K562 (cell line): ENCODE results near the gene DAPK2. TPM values are rescaled to one million over a fixed set of nuclear protein-coding genes. Genes with fewer than 3 reads are reported as not detected.

Experiments used
- ATAC-seq: fragments of 200-7000 bp; cut with Tn5 transposase; 3 replicates; pipeline ENCODE4 v1.9.1; 2020; ENCODE audit warnings: moderate library complexity
- BruUV-seq: library from RNA; stranded (reverse); fragments of 400-500 nt; replicated peaks from 2 replicates; lab custom pipeline; 2021; lab: Mats Ljungman, UMichigan
- CTCF ChIA-PET: fragments of 300-600 bp; formaldehyde crosslinking; extraction: SDS; loops from one replicate; lab custom pipeline; 2021; ENCODE audit warnings: low intra/inter-chr PET ratio; lab: Yijun Ruan, JAX
- POLR2A ChIA-PET: fragments of 300-600, 350-650 bp; sonication (Branson Sonifier 250); formaldehyde crosslinking; extraction: SDS; loops from one replicate; lab custom pipeline; 2021; ENCODE audit warnings: antibody characterized with exemption, inconsistent platforms; lab: Yijun Ruan, JAX
- DNase-seq, 4 experiments: peaks; one replicate each; pipeline versions ENCODE4 v3.0.0 to v3.0.0-alpha.2; 2011 to 2018; ENCODE audit warnings: low spot score in 3 of 4, mixed read lengths in 3 of 4; ENCODE audit errors: extremely low read depth in 1 of 4
- FAIRE-seq: peaks from 2 replicates; lab custom pipeline; 2011; peaks lifted over from hg19 to GRCh38; lab: Jason Lieb, UNC
- H2AFZ ChIP-seq: 2 replicates; pipeline ENCODE4 v1.6.0; 2011; ENCODE audit warnings: low read depth, low read length, control low read depth, inconsistent platforms
- H3K27ac ChIP-seq: fragments of 200-600 bp; 3 replicates; pipeline ENCODE4 v1.8.0; 2011; ENCODE audit warnings: low read depth, mild to moderate bottlenecking, control low read depth, inconsistent platforms, low read length, moderate library complexity, mixed read lengths; ENCODE audit errors: extremely low read depth
- H3K27me3 ChIP-seq, 2 experiments: fragments of 300-600 bp in 1 of 2; 2 replicates in 1 of 2; 3 replicates in 1 of 2; pipeline versions ENCODE4 v1.6.0 to v1.8.0; 2011; ENCODE audit warnings: inconsistent platforms in 2 of 2, low read length in 2 of 2, mild to moderate bottlenecking in 1 of 2, mixed read lengths in 1 of 2, moderate library complexity in 1 of 2; ENCODE audit not compliant: control insufficient read depth in 2 of 2, insufficient read depth in 2 of 2
- H3K36me3 ChIP-seq: fragments of 300-600 bp; 3 replicates; pipeline ENCODE4 v1.8.0; 2011; ENCODE audit warnings: mild to moderate bottlenecking, low read length, inconsistent platforms; ENCODE audit not compliant: control insufficient read depth, insufficient read depth
- H3K4me1 ChIP-seq, 2 experiments: fragments of 200-600 bp in 1 of 2; replicated peaks in 1 of 2; 2 replicates in 1 of 2; 3 replicates in 1 of 2; pipeline versions ENCODE4 v1.5.1 to v1.8.0; 2011; ENCODE audit warnings: inconsistent platforms in 2 of 2, low read length in 2 of 2, mild to moderate bottlenecking in 1 of 2, mixed read lengths in 1 of 2, moderate library complexity in 1 of 2; ENCODE audit not compliant: control insufficient read depth in 2 of 2, insufficient read depth in 2 of 2
- H3K4me2 ChIP-seq: 2 replicates; pipeline ENCODE4 v1.6.1; 2011; ENCODE audit warnings: low read length, control low read depth, inconsistent platforms, mixed read lengths; ENCODE audit not compliant: insufficient read depth
- H3K4me3 ChIP-seq: fragments of 200-600 bp; sonication (generic), shearing (Covaris generic); 2 replicates; pipeline ENCODE4 v1.5.1; 2016; ENCODE audit warnings: control low read depth, inconsistent platforms
- H3K79me2 ChIP-seq: fragments of 200-600 bp; 3 replicates; pipeline ENCODE4 v1.8.0; 2011; ENCODE audit warnings: low read length, inconsistent platforms; ENCODE audit not compliant: control insufficient read depth, insufficient read depth
- H3K9ac ChIP-seq, 2 experiments: 2 replicates each; pipeline versions ENCODE4 v1.6.0 to v1.6.1; 2011; ENCODE audit warnings: low read depth in 2 of 2, low read length in 2 of 2, control low read depth in 1 of 2, inconsistent platforms in 1 of 2, mild to moderate bottlenecking in 1 of 2, mixed read lengths in 1 of 2; ENCODE audit not compliant: insufficient read depth in 1 of 2
- H3K9me1 ChIP-seq: one replicate; pipeline ENCODE4 v1.6.0; 2011; ENCODE audit warnings: inconsistent platforms, mild to moderate bottlenecking, low read length, moderate library complexity; ENCODE audit not compliant: control insufficient read depth, insufficient read depth
- H3K9me3 ChIP-seq: replicated peaks from 2 replicates; pipeline ENCODE4 v1.5.1; 2011; ENCODE audit warnings: low read depth, low read length, inconsistent platforms; ENCODE audit not compliant: control insufficient read depth, insufficient read depth
- H4K20me1 ChIP-seq: replicated peaks from 2 replicates; pipeline ENCODE4 v1.6.1; 2011; ENCODE audit warnings: low read length, inconsistent platforms, mixed read lengths; ENCODE audit not compliant: control insufficient read depth, insufficient read depth
- ATF3 ChIP-seq, 2 experiments: fragments of 450-650 bp in 1 of 2; sonication (generic) in 1 of 2; formaldehyde crosslinking in 1 of 2; IDR thresholded peaks in 1 of 2; conservative IDR thresholded peaks in 1 of 2; 2 replicates each; pipeline versions ENCODE4 v1.6.1 to v1.8.1; 2016 to 2023; ENCODE audit warnings: mild to moderate bottlenecking in 2 of 2, moderate library complexity in 2 of 2, inconsistent platforms in 1 of 2, missing genetic modification reagents in 1 of 2
- ILK ChIP-seq: fragments of 450-650 bp; IDR thresholded peaks from 2 replicates; pipeline ENCODE4 v1.6.1; 2016; ENCODE audit warnings: missing genetic modification characterization, low read depth, mild to moderate bottlenecking, missing compliant biosample characterization, moderate library complexity, borderline replicate concordance
- WGBS: fragments of 100-300 bp; shearing (Covaris generic); methylation state at CpG from one replicate; pipeline ENCODE4 v1.1.6; 2016; ENCODE audit warnings: low coverage, mixed read lengths; ENCODE audit not compliant: insufficient coverage; ENCODE audit errors: missing lambda C conversion rate; 5-methylcytosine and 5-hydroxymethylcytosine counted together
- in situ Hi-C: fragments of 300-500 bp; cut with MboI; formaldehyde crosslinking; loops from 4 replicates; pipeline ENCODE4 v1.15.0; 2018; ENCODE audit warnings: inconsistent platforms, mixed read lengths
- intact Hi-C: fragments of 100-400 bp; cut with micrococcal nuclease; formaldehyde crosslinking; loops from 2 replicates; pipeline ENCODE4 v1.14.2; 2022
- polyA plus RNA-seq, 8 experiments: library from polyadenylated mRNA; depleted of rRNA in 4 of 8; stranded (reverse) in 5 of 8; unstranded in 3 of 8; fragments of >200 nt; fragmentation: Nextera tagmentation in 2 of 8; fragmentation: Illumina TruSeq in 1 of 8; extraction: Ambion mirVana in 2 of 8; extraction: Trizol in 1 of 8; gene quantifications; 2 replicates each; pipeline versions ENCODE4 v1.2.1 to v1.2.3, GENCODE V29; 2011 to 2014; ENCODE audit warnings: inconsistent platforms in 1 of 8, missing spikeins in 1 of 8
- total RNA-seq, 7 experiments: library from RNA; depleted of rRNA in 6 of 7; stranded (reverse); fragments of >200 nt in 6 of 7; fragmentation: Illumina TruSeq in 2 of 7; extraction: Trizol in 2 of 7; gene quantifications; 2 replicates each; pipeline versions ENCODE4 v1.2.1 to v1.2.3, GENCODE V29; 2011 to 2021; ENCODE audit warnings: low replicate concordance in 1 of 7

DAPK2 gene
- total and polyA plus RNA-seq, 9 of the 15 experiments (the other 6 are each of a cell fraction or from before 2014, with no cell fraction given) = 0.14 to 5.2 (median 2.2) TPM

GRCh38 chr15:63981596-63982320 is 64.5 kb downstream of the DAPK2 start:
- Histone ChIP-seq H3K4me3 (no peak overlapping the region), H3K9me1 (no peaks in the 10 kb centered on the region), H3K27me3 (no peaks in the 10 kb centered on the region), H3K9me3 (no peaks in the 10 kb centered on the region), H2AFZ (no peak overlapping the region), H3K36me3 (no peaks in the 10 kb centered on the region), H3K79me2 (no peaks in the 10 kb centered on the region), H3K4me2 (no peak overlapping the region), H3K4me1 (peaks cover 4 to 24% of the 10 kb centered on the region in 2 experiments; a peak in 4 of 5 replicates), H3K27ac (no peak overlapping the region), H3K9ac (no peak overlapping the region), H4K20me1 (no peaks in the 10 kb centered on the region)
- DNase-seq = no peak
- no TSS peak for BruUV-seq
- ChIA-PET POLR2A (interaction anchor here (1.1 to 1.3 kb wide), 2 partner anchors 10 to 11 kb away, joined by 3 to 5 read pairs; no protein-coding TSS in a partner anchor), CTCF (interaction anchor here (0.6 kb wide), 1 partner anchor 90 kb away, joined by 4 read pairs; no protein-coding TSS in a partner anchor)
- FAIRE-seq = no peak
- 0 out of 2 replicates have a peak, but pooled peaks have one; percentile 18 for TF ChIP-seq ATF3 (IDR thresholded peaks at IDR 0.05)
- no peak for TF ChIP-seq ATF3 (CRISPR knock-in tag; conservative IDR thresholded peaks at IDR 0.05)
- TF ChIP-seq ILK (tag) = no peak
- no peak for ATAC-seq
- in situ Hi-C loops = no loop called here
- intact Hi-C loops = loop anchor here (2.0 to 5.0 kb wide), 2 partner anchors 91 to 229 kb away; no protein-coding TSS in a partner anchor
- 72% methylated on average over 11 of the region's 13 CpGs for WGBS
